Fibroblast of lung (primary cell): ENCODE results near the gene SLC25A5. TPM values are rescaled to one million over a fixed set of nuclear protein-coding genes. Genes with fewer than 3 reads are reported as not detected.

Experiments
- DNase-seq, 2 donors: peaks; one replicate each; pipeline versions ENCODE4 v3.0.0 to v3.0.0-alpha.2; 2010; ENCODE audit warnings: low read depth in 2 of 2
- H2AFZ ChIP-seq: 2 replicates; pipeline ENCODE4 v1.5.1; 2012; ENCODE audit warnings: low read length, control low read depth, inconsistent platforms
- H3K27ac ChIP-seq: 2 replicates; pipeline ENCODE4 v1.5.1; 2011; ENCODE audit warnings: low read length, control low read depth; ENCODE audit not compliant: insufficient read depth
- H3K27me3 ChIP-seq: 2 replicates; pipeline ENCODE4 v1.5.1; 2011; ENCODE audit warnings: mild to moderate bottlenecking, low read length; ENCODE audit not compliant: control insufficient read depth, insufficient read depth
- H3K36me3 ChIP-seq: 2 replicates; pipeline ENCODE4 v1.5.1; 2011; ENCODE audit warnings: low read length; ENCODE audit not compliant: control insufficient read depth, insufficient read depth
- H3K4me1 ChIP-seq: 2 replicates; pipeline ENCODE4 v1.5.1; 2011; ENCODE audit warnings: low read length; ENCODE audit not compliant: control insufficient read depth, insufficient read depth; ENCODE audit errors: extremely low read depth
- H3K4me2 ChIP-seq: 2 replicates; pipeline ENCODE4 v1.5.1; 2011; ENCODE audit warnings: low read length, control low read depth; ENCODE audit not compliant: insufficient read depth; ENCODE audit errors: extremely low read depth
- H3K4me3 ChIP-seq, 4 experiments: fragments of 200-600 bp in 1 of 4; sonication (generic) in 1 of 4; replicated peaks in 1 of 4; 2 replicates each; pipeline ENCODE4 v1.5.1; 2011 to 2016; ENCODE audit warnings: low read length in 4 of 4, low read depth in 3 of 4, mild to moderate bottlenecking in 3 of 4, control low read depth in 2 of 4, inconsistent platforms in 1 of 4, mixed read lengths in 1 of 4; ENCODE audit not compliant: insufficient read depth in 1 of 4; ENCODE audit errors: control extremely low read depth in 1 of 4
- H3K79me2 ChIP-seq: 2 replicates; pipeline ENCODE4 v1.5.1; 2012; ENCODE audit warnings: mild to moderate bottlenecking, low read length, inconsistent platforms; ENCODE audit not compliant: control insufficient read depth, insufficient read depth
- H3K9ac ChIP-seq: 2 replicates; pipeline ENCODE4 v1.5.1; 2011; ENCODE audit warnings: mild to moderate bottlenecking, low read length, control low read depth; ENCODE audit not compliant: insufficient read depth
- H3K9me3 ChIP-seq: 2 replicates; pipeline ENCODE4 v1.5.1; 2012; ENCODE audit warnings: low read depth, low read length; ENCODE audit not compliant: control insufficient read depth, insufficient read depth
- H4K20me1 ChIP-seq: 2 replicates; pipeline ENCODE4 v1.5.1; 2011; ENCODE audit warnings: low read length; ENCODE audit not compliant: control insufficient read depth, insufficient read depth; ENCODE audit errors: extremely low read depth
- EZH2 ChIP-seq: IDR thresholded peaks from 2 replicates; pipeline ENCODE4 v1.5.1; 2012; ENCODE audit warnings: low read length, control low read depth, mild to moderate bottlenecking; ENCODE audit errors: missing control alignments
- polyA plus RNA-seq, 2 donors: library from polyadenylated mRNA; depleted of rRNA in 1 of 2; stranded (reverse) in 1 of 2; unstranded in 1 of 2; fragments of >200 nt; gene quantifications; 2 replicates each; pipeline ENCODE4 v1.2.1, GENCODE V29; 2011 to 2012; ENCODE audit warnings: missing spikeins in 1 of 2
- total RNA-seq: library from RNA; depleted of rRNA; stranded (reverse); fragments of >200 nt; gene quantifications from 2 replicates; pipeline ENCODE4 v1.2.1, GENCODE V29; 2014
- TF ChIP-seq, protein P1 (sequence below), 2 donors: IDR thresholded peaks in 1 of 2; conservative IDR thresholded peaks in 1 of 2; 1 replicate in 1 of 2; 2 replicates in 1 of 2; pipeline ENCODE4 v1.5.1; 2011 to 2012; ENCODE audit warnings: low read length in 2 of 2, control low read depth in 1 of 2, inconsistent platforms in 1 of 2, low read depth in 1 of 2, mild to moderate bottlenecking in 1 of 2

Gene SLC25A5
- total and polyA plus RNA-seq, 2 donors (not counting 1 experiment from before 2014, with no cell fraction given) = 157 to 255 TPM

GRCh38 chrX:119516157-119516702, 48.0 kb downstream of the SLC25A5 start:
- Histone ChIP-seq H3K4me3 (no peak overlapping the region), H4K20me1 (no peaks in the 10 kb centered on the region), H2AFZ (peak overlapping the region; percentile 92), H3K79me2 (no peaks in the 10 kb centered on the region), H3K4me2 (no peak overlapping the region), H3K27me3 (no peaks in the 10 kb centered on the region), H3K9ac (no peak overlapping the region), H3K36me3 (no peaks in the 10 kb centered on the region), H3K4me1 (no peaks in the 10 kb centered on the region), H3K9me3 (no peaks in the 10 kb centered on the region), H3K27ac (no peak overlapping the region)
- no peak for TF ChIP-seq EZH2
- TF ChIP-seq, protein P1, sequence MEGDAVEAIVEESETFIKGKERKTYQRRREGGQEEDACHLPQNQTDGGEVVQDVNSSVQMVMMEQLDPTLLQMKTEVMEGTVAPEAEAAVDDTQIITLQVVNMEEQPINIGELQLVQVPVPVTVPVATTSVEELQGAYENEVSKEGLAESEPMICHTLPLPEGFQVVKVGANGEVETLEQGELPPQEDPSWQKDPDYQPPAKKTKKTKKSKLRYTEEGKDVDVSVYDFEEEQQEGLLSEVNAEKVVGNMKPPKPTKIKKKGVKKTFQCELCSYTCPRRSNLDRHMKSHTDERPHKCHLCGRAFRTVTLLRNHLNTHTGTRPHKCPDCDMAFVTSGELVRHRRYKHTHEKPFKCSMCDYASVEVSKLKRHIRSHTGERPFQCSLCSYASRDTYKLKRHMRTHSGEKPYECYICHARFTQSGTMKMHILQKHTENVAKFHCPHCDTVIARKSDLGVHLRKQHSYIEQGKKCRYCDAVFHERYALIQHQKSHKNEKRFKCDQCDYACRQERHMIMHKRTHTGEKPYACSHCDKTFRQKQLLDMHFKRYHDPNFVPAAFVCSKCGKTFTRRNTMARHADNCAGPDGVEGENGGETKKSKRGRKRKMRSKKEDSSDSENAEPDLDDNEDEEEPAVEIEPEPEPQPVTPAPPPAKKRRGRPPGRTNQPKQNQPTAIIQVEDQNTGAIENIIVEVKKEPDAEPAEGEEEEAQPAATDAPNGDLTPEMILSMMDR (conservative IDR thresholded peaks at IDR 0.05 in 1 of 2, IDR thresholded peaks at IDR 0.05 in 1 of 2; ENCODE audit: low read depth in 1 of 2, low read length in 2 of 2) = peak; percentile 75 to 77
- peak; percentile 53 to 77 for DNase-seq

DNA sequence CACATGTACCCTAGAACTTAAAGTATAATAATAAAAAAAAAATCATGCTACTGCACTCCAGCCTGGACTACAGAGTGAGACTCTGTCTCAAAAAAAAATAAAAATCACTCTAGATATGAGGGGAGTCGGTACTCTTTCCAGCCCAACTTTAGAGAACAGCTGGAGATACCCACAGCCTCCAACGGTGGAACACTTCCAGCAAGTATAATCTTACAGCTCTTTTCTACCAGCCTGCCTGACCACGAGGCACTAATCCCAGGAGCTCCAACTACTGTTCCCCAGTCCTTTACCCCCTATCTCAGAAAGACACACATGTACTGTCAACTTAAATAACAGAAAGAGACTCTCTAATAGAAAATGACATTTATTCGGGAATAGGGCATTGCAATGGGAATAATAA, 50.1 kb downstream of the SLC25A5 start:
- Histone ChIP-seq H3K36me3 (no peaks in the 10 kb centered on the region), H3K4me1 (no peaks in the 10 kb centered on the region), H3K27ac (no peak overlapping the region), H2AFZ (no peak overlapping the region), H3K4me3 (no peak overlapping the region), H3K27me3 (no peaks in the 10 kb centered on the region), H3K9ac (no peak overlapping the region), H3K79me2 (no peaks in the 10 kb centered on the region), H4K20me1 (no peaks in the 10 kb centered on the region), H3K9me3 (no peaks in the 10 kb centered on the region), H3K4me2 (no peak overlapping the region)
- no peak for DNase-seq
- TF ChIP-seq, protein P1 (conservative IDR thresholded peaks at IDR 0.05 in 1 of 2, IDR thresholded peaks at IDR 0.05 in 1 of 2; ENCODE audit: low read depth in 1 of 2, low read length in 2 of 2) = no peak
- TF ChIP-seq EZH2 = no peak

Other genes with a start within 250 kb of the SLC25A5 start
- gene PGRMC1, start 232.2 kb upstream of the SLC25A5 start, total RNA-seq = 109 and 201 TPM in 2 replicates
- 127 and 148 TPM in 2 replicates for gene PGRMC1, start 232.2 kb upstream of the SLC25A5 start, polyA plus RNA-seq
- gene SLC25A43, start 69.1 kb upstream of the SLC25A5 start, total RNA-seq = 22.6 and 31.0 TPM in 2 replicates
- gene SLC25A43, start 69.1 kb upstream of the SLC25A5 start, polyA plus RNA-seq = 25.7 and 31.6 TPM in 2 replicates
- gene STEEP1, start 97.0 kb downstream of the SLC25A5 start, total RNA-seq = 38.0 and 40.8 TPM in 2 replicates
- 20.1 and 20.3 TPM in 2 replicates for gene STEEP1, start 97.0 kb downstream of the SLC25A5 start, polyA plus RNA-seq
- 22.1 and 28.4 TPM in 2 replicates for gene UBE2A, start 106.1 kb downstream of the SLC25A5 start, total RNA-seq
- 89.8 and 106 TPM in 2 replicates for gene UBE2A, start 106.1 kb downstream of the SLC25A5 start, polyA plus RNA-seq
- gene NKRF, start 138.0 kb downstream of the SLC25A5 start, total RNA-seq = 3.9 and 4.1 TPM in 2 replicates
- 7.1 and 7.4 TPM in 2 replicates for gene NKRF, start 138.0 kb downstream of the SLC25A5 start, polyA plus RNA-seq
- gene SEPTIN6, start 224.7 kb downstream of the SLC25A5 start, total RNA-seq = 5.6 and 5.9 TPM in 2 replicates
- gene SEPTIN6, start 224.7 kb downstream of the SLC25A5 start, polyA plus RNA-seq = 12.8 and 19.9 TPM in 2 replicates